Fibroblast of the aortic adventitia (primary cell): Measurements from ENCODE around the gene KRT77. TPM values are rescaled to one million over a fixed set of nuclear protein-coding genes. Genes with fewer than 3 reads are reported as not detected.

Experiments
- DNase-seq: peaks from one replicate; pipeline ENCODE4 v3.0.0-alpha.2; 2010; ENCODE audit warnings: low read depth
- H3K4me3 ChIP-seq: 2 replicates; pipeline ENCODE4 v1.5.1; 2011; ENCODE audit warnings: low read depth, mild to moderate bottlenecking, control low read depth, low read length, moderate library complexity
- total RNA-seq: library from RNA; depleted of rRNA; stranded (reverse); fragments of >200 nt; gene quantifications from 2 replicates; pipeline ENCODE4 v1.2.3, GENCODE V29; 2012; ENCODE audit warnings: low replicate concordance
- TF ChIP-seq, protein P1 (sequence below): IDR thresholded peaks from 2 replicates; pipeline ENCODE4 v1.5.1; 2011; ENCODE audit warnings: mild to moderate bottlenecking, low read length, control low read depth, inconsistent platforms; ENCODE audit not compliant: insufficient read depth

Gene KRT77
- total RNA-seq, 1 donor: not detected

DNA sequence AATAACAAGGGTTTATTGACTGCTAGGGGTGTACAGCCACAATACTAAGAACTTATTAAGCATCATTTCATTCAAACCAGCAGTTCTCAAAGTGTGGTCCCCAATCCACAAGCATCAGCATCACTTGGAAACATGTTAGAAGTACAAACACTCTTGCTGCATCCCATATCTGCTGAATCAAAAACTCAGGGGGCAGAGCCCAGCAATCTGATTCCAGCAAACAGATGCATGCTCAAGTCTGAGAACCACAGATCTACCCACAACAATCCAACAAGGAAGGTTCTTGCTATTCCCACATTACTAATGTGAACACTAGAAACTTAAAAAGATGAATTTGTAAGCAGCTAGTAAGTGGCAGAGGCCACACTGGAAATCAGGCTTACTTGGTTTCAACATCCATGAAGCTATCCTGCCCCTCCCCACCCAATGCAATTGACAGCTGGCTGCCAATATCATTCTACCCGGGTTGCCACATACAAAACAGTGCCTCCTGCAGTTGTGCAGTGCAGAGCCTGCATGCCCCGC lies 6.2 kb downstream of the KRT77 start:
- no peak overlapping the region for H3K4me3 ChIP-seq
- TF ChIP-seq, protein P1, sequence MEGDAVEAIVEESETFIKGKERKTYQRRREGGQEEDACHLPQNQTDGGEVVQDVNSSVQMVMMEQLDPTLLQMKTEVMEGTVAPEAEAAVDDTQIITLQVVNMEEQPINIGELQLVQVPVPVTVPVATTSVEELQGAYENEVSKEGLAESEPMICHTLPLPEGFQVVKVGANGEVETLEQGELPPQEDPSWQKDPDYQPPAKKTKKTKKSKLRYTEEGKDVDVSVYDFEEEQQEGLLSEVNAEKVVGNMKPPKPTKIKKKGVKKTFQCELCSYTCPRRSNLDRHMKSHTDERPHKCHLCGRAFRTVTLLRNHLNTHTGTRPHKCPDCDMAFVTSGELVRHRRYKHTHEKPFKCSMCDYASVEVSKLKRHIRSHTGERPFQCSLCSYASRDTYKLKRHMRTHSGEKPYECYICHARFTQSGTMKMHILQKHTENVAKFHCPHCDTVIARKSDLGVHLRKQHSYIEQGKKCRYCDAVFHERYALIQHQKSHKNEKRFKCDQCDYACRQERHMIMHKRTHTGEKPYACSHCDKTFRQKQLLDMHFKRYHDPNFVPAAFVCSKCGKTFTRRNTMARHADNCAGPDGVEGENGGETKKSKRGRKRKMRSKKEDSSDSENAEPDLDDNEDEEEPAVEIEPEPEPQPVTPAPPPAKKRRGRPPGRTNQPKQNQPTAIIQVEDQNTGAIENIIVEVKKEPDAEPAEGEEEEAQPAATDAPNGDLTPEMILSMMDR: no peak
- no peak for DNase-seq

- TF ChIP-seq, protein P1: no peak
- DNase-seq: no peak
- H3K4me3 ChIP-seq: no peak overlapping the region
These were observed 6.7 kb downstream of the KRT77 start for GRCh38 chr12:52696588-52696987.

GRCh38 chr12:52695039-52695438 lies 8.3 kb downstream of the KRT77 start:
- no peak overlapping the region for H3K4me3 ChIP-seq
- TF ChIP-seq, protein P1: no peak

GRCh38 chr12:52694151-52694550 lies 9.2 kb downstream of the KRT77 start:
- DNase-seq: no peak
- TF ChIP-seq, protein P1: no peak
- H3K4me3 ChIP-seq: no peak overlapping the region

More at GRCh38 chr12:52695039-52695438, 8.3 kb downstream of the KRT77 start:
- no peak for DNase-seq

- DNase-seq: no peak
- TF ChIP-seq, protein P1: no peak
- no peak overlapping the region for H3K4me3 ChIP-seq
These were observed 10.1 kb downstream of the KRT77 start for GRCh38 chr12:52693261-52693660.

GRCh38 chr12:52692254-52692653 lies 11.1 kb downstream of the KRT77 start:
- DNase-seq: no peak

More at GRCh38 chr12:52692254-52692653, 11.1 kb downstream of the KRT77 start:
- H3K4me3 ChIP-seq: no peak overlapping the region
- TF ChIP-seq, protein P1: no peak
